ENCODE results near the gene MRGPRF. TPM values are rescaled to one million over a fixed set of nuclear protein-coding genes. Genes with fewer than 3 reads are reported as not detected.
A peak's percentile ranks its signal among the peaks of the same experiment; 100 is the strongest.

Gene MRGPRF
- total RNA-seq, 6 experiments from 2014 or later, result 1.6 to 3.4 (median 2.0) TPM

DNA sequence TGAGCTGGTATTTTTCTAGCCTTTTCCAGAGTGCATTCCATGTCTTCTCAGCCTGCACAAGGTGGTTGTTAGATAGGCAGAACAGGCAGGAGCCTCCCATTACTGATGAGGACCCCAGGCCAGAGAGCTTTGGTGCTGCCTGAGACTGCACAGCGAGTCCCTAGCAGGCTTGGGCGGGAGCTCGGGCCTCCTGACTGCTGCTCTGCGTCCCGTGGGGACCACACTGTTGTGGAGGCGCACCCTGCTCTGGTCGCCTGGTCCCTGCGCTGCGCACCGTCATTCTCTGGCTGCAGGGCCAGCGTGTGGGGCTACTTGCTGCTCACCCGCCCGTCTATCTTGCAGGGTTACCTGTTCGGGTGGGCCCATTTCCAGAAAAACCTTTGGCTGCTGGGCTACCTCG is 44.2 kb upstream of the MRGPRF start:
- TF ChIP-seq, protein P1, sequence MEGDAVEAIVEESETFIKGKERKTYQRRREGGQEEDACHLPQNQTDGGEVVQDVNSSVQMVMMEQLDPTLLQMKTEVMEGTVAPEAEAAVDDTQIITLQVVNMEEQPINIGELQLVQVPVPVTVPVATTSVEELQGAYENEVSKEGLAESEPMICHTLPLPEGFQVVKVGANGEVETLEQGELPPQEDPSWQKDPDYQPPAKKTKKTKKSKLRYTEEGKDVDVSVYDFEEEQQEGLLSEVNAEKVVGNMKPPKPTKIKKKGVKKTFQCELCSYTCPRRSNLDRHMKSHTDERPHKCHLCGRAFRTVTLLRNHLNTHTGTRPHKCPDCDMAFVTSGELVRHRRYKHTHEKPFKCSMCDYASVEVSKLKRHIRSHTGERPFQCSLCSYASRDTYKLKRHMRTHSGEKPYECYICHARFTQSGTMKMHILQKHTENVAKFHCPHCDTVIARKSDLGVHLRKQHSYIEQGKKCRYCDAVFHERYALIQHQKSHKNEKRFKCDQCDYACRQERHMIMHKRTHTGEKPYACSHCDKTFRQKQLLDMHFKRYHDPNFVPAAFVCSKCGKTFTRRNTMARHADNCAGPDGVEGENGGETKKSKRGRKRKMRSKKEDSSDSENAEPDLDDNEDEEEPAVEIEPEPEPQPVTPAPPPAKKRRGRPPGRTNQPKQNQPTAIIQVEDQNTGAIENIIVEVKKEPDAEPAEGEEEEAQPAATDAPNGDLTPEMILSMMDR (IDR thresholded peaks at IDR 0.05), result no peak
- TF ChIP-seq POLR2A (IDR thresholded peaks at IDR 0.05), result no peak

DNA sequence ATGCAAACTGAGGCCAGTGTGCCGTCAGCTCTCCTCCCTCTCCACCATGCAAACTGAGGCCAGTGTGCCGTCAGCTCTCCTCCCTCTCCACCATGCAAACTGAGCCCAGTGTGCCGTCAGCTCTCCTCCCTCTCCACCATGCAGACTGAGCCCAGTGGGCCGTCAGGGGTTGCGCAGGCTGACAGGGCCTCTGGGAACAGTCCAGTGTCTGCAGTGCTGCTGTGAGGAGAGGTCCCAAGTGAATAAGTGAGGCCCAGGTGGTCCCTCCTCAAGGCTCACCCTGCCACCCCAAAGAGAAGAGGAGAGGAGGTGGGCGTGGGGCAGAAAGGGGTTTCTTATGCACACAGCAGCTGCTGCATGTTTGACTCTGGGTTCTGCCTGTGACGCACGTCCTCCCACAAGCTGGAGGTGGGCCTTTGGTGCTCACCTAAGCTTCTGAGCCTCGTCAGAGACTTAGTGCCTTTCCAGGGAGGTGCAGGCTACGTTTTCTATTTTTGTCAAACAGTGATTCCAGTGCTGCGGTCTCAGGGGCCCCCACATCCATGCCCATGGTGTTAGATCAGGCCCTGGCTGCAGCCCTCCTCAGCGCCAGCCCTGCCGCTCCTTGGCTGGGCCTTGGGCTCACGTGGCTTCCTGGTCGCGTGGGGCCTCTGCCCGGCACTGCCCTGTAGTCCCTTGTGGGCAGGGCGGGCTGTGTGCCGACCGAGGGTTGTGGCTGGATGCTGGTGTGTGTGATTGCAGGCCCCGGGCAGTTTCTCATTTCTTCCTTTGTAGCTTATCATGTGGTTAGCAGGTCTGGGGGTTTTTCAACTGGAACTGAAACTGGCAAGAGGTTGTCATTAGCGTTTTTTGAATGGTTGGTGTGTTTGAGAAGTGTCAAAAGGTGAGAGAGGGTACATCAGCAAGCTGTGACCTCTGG is 42.8 kb upstream of the MRGPRF start:
- Histone ChIP-seq H3K36me3 (peaks cover 0 to 24% (median 3%) of the 10 kb centered on the region in 4 donors), H3K27ac (peak overlapping the region in 1 of 3 donors; percentile 80), H3K4me1 (peaks cover 0 to 55% (median 24%) of the 10 kb centered on the region in 4 donors), H3K4me3 (no peak overlapping the region), H3K9me3 (no peaks in the 10 kb centered on the region), H3K27me3 (no peaks in the 10 kb centered on the region)
- 46% methylated on average over 8 of the region's 22 CpGs for WGBS (ENCODE audit: insufficient coverage, low coverage, low lambda C conversion rate, missing lambda C conversion rate)
- intact Hi-C loops (cut with DNase I), result loop anchor here in 1 of 2 donors (10.0 kb wide), 1 partner anchor 141 kb away; no protein-coding TSS in a partner anchor
- ATAC-seq, result peak; percentile 50 to 72 (median 69)
- TF ChIP-seq POLR2A (IDR thresholded peaks at IDR 0.05), result no peak
- TF ChIP-seq, protein P1 (IDR thresholded peaks at IDR 0.05), result no peak
- peak; percentile 71 to 86 (median 78) for DNase-seq

More for the DNA sequence above, 44.2 kb upstream of the MRGPRF start:
- Histone ChIP-seq H3K9me3 (no peaks in the 10 kb centered on the region), H3K27ac (no peak overlapping the region), H3K36me3 (peaks cover 0 to 24% (median 3%) of the 10 kb centered on the region in 4 donors), H3K4me1 (peaks cover 0 to 41% (median 17%) of the 10 kb centered on the region in 4 donors), H3K27me3 (no peaks in the 10 kb centered on the region), H3K4me3 (no peak overlapping the region)
- no peak for DNase-seq
- WGBS (ENCODE audit: insufficient coverage, low coverage, low lambda C conversion rate, missing lambda C conversion rate), result no CpG with 5 or more reads among the region's 15 CpGs
- intact Hi-C loops (cut with DNase I), result loop anchor here in 1 of 2 donors (10.0 kb wide), 1 partner anchor 142 kb away; no protein-coding TSS in a partner anchor
- no peak for ATAC-seq

DNA sequence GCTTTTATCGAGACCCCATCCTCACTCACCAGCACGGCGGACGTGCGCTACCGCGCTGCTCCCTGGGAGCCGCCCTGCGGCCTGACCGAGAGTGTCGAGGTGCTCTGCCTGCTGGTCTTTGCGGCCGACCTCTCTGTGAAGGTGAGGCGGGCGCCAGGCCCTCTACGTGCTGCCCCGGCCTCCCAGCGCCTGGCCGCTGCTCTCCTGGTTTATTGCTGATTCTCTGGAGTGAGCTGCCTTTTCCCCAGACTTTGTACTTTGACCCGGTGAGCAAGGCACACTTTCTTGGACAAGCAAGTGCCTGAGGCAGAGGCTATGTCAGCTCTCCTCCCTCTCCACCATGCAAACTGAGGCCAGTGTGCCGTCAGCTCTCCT is 42.2 kb upstream of the MRGPRF start:
- TF ChIP-seq, protein P1 (IDR thresholded peaks at IDR 0.05), result no peak
- no peak for TF ChIP-seq POLR2A (IDR thresholded peaks at IDR 0.05)
- WGBS (ENCODE audit: insufficient coverage, low coverage, low lambda C conversion rate, missing lambda C conversion rate), result 22% methylated on average over 10 of the region's 21 CpGs
- Histone ChIP-seq H3K4me1 (peaks cover 0 to 61% (median 27%) of the 10 kb centered on the region in 4 donors), H3K36me3 (peaks cover 0 to 24% (median 3%) of the 10 kb centered on the region in 4 donors), H3K4me3 (peak overlapping the region in 1 of 3 donors; percentile 23), H3K27ac (peak overlapping the region in 2 of 3 donors; percentile 79 to 80), H3K27me3 (no peaks in the 10 kb centered on the region), H3K9me3 (no peaks in the 10 kb centered on the region)
- DNase-seq, result peak; percentile 55 to 89 (median 85)
- intact Hi-C loops (cut with DNase I), result loop anchor here in 1 of 2 donors (10.0 kb wide), 1 partner anchor 140 kb away; no protein-coding TSS in a partner anchor
- peak; percentile 63 to 74 (median 67) for ATAC-seq

DNA sequence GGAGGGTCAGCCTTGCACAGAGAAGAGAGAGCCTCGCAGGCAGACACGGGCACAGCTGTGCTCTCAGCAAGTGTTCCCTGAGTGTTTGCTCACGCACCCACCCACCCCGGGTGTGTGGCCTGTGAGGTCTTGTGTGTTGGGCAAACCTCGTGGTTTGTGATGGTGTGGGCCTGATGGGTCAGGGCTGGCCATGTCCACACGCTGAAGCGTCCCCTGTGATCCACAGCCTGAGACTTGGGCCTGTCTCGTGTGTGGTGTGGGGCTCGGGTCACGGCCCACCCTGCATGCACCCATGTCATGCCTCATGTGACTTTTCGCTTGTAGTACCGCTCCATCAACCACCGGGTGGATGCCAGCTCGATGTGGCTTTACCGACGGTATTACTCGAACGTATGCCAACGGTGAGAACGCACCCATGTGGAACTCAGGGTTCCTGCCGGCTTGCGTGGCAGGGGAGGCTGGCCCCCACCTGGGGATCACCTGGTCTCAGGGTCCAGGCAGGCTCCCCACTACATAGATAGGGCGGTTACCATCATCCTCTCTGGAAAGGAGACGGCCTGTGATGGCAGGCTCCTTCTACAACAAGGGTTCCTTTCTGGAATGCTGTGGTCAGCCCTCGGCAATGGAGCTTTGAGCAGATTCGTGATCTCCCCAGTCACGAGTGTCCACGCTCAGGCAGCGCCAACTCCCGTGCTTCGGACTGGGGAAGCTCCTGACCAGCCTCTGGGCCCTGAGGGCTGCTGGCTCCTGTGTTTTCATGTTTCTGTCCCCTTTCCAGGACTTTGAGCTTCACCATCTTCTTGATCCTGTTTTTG is 41.6 kb upstream of the MRGPRF start:
- Histone ChIP-seq H3K27ac (peak overlapping the region in 2 of 3 donors; percentile 79 to 80), H3K9me3 (no peaks in the 10 kb centered on the region), H3K36me3 (peaks cover 0 to 22% (median 3%) of the 10 kb centered on the region in 4 donors), H3K4me1 (peaks cover 0 to 67% (median 30%) of the 10 kb centered on the region in 4 donors), H3K4me3 (peak overlapping the region in 1 of 3 donors; percentile 23), H3K27me3 (no peaks in the 10 kb centered on the region)
- peak; percentile 1 to 6 (median 2) for ATAC-seq
- intact Hi-C loops (cut with DNase I), result loop anchor here in 1 of 2 donors (10.0 kb wide), 1 partner anchor 140 kb away; no protein-coding TSS in a partner anchor
- TF ChIP-seq, protein P1 (IDR thresholded peaks at IDR 0.05), result no peak
- no peak for TF ChIP-seq POLR2A (IDR thresholded peaks at IDR 0.05)
- DNase-seq, result peak in 2 of 3 donors; percentile 13 to 49
- WGBS (ENCODE audit: insufficient coverage, low coverage, low lambda C conversion rate, missing lambda C conversion rate), result 71% methylated on average over 3 of the region's 31 CpGs
